Type B pancreatic cell (in vitro differentiated cells): ENCODE measurements around the gene SECISBP2. TPM values are rescaled to one million over a fixed set of nuclear protein-coding genes. Genes with fewer than 3 reads are reported as not detected.

ENCODE experiments used
- DNase-seq: peaks from one replicate; pipeline ENCODE4 v3.0.0; 2021; ENCODE audit warnings: mixed read lengths; ENCODE audit not compliant: unreplicated experiment; ENCODE audit errors: extremely low spot score
- H3K27ac Mint-ChIP-seq: 2 replicates; pipeline ENCODE4 v1.8.0; 2021; ENCODE audit warnings: mild to moderate bottlenecking, mixed read lengths
- H3K27me3 Mint-ChIP-seq: 2 replicates; pipeline ENCODE4 v1.8.0; 2021; ENCODE audit warnings: mixed read lengths
- H3K36me3 Mint-ChIP-seq: 2 replicates; pipeline ENCODE4 v1.8.0; 2021; ENCODE audit warnings: mixed read lengths
- H3K4me1 Mint-ChIP-seq: one replicate; pipeline ENCODE4 v1.8.0; 2021; ENCODE audit warnings: mixed read lengths; ENCODE audit not compliant: unreplicated experiment
- H3K4me3 Mint-ChIP-seq: 2 replicates; pipeline ENCODE4 v1.8.0; 2021; ENCODE audit warnings: mild to moderate bottlenecking, mixed read lengths
- H3K9me3 Mint-ChIP-seq: 2 replicates; pipeline ENCODE4 v1.8.0; 2021; ENCODE audit warnings: mixed read lengths
- total RNA-seq: library from RNA; stranded (reverse); gene quantifications from 2 replicates; pipeline ENCODE4 v1.2.1, GENCODE V29; 2021; ENCODE audit warnings: low replicate concordance
- TF ChIP-seq, protein P1 (sequence below): fragments of 200-600 bp; sonication (generic); conservative IDR thresholded peaks from 2 replicates; pipeline ENCODE4 v1.5.0; 2021; ENCODE audit warnings: antibody characterized with exemption, mild to moderate bottlenecking

Gene SECISBP2
- total RNA-seq, 1 donor from 2014 or later = 49.6 TPM

DNA sequence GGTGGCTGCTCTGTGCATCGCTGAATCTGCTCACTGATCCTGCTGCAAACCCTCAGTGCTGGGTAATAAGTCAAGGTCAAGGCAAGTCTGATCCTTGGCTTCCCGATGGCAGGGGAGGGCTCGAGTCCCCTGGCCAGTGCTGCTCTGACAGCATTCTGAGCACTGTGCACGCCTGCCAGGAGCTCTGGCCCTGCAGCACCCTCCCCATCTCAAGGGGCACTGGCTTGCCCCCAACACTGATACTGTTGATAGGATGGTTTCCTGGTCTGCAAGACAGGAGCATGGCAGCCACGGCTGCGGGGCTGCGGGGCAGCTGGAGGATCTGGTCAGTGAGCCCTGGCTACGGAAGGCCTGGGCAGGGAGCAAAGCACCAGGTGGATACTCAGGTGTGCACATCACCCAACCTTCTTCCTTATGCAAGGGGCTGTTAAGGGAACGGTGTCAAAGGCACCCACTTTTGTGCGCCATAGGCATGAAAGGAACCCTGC is 71.8 kb downstream of the SECISBP2 start:
- H3K4me3 Mint-ChIP-seq = no peak overlapping the region
- H3K4me1 Mint-ChIP-seq = peaks cover 10% of the 10 kb centered on the region
- no peak overlapping the region for H3K27ac Mint-ChIP-seq
- DNase-seq = no peak
- TF ChIP-seq, protein P1, sequence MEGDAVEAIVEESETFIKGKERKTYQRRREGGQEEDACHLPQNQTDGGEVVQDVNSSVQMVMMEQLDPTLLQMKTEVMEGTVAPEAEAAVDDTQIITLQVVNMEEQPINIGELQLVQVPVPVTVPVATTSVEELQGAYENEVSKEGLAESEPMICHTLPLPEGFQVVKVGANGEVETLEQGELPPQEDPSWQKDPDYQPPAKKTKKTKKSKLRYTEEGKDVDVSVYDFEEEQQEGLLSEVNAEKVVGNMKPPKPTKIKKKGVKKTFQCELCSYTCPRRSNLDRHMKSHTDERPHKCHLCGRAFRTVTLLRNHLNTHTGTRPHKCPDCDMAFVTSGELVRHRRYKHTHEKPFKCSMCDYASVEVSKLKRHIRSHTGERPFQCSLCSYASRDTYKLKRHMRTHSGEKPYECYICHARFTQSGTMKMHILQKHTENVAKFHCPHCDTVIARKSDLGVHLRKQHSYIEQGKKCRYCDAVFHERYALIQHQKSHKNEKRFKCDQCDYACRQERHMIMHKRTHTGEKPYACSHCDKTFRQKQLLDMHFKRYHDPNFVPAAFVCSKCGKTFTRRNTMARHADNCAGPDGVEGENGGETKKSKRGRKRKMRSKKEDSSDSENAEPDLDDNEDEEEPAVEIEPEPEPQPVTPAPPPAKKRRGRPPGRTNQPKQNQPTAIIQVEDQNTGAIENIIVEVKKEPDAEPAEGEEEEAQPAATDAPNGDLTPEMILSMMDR = no peak
- H3K9me3 Mint-ChIP-seq = no peaks in the 10 kb centered on the region
- H3K36me3 Mint-ChIP-seq = peaks cover 8% of the 10 kb centered on the region
- H3K27me3 Mint-ChIP-seq = no peaks in the 10 kb centered on the region

DNA sequence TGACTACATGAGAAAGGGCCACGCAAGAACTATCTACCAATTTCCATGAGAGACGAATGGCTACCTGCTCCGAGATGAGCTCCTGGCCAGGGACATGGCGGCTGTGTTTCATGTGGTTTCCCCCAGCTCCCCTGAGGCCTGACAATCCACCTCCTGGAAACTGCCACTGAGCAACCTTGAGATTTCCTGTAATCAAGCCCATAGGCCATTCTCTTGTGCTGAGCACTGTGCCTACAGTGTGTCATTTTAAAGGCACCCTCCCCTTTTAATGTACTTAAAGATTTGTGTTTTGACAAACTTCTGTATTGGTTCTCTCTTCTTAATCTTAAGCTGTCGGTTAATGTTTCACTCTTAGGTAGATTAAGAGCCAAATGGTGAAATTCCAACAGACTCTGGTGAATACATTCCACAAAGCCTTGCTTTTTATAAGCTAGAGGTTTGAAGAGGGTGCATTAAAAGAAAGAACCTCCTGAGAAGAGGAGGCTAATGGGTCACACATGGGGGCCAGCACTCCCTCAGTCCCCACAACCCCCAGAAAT is 72.3 kb downstream of the SECISBP2 start:
- Mint-ChIP-seq H3K9me3 (no peaks in the 10 kb centered on the region), H3K4me1 (peaks cover 10% of the 10 kb centered on the region), H3K27me3 (no peaks in the 10 kb centered on the region), H3K36me3 (peaks cover 9% of the 10 kb centered on the region), H3K4me3 (no peak overlapping the region), H3K27ac (no peak overlapping the region)
- DNase-seq = no peak
- TF ChIP-seq, protein P1 = no peak

DNA sequence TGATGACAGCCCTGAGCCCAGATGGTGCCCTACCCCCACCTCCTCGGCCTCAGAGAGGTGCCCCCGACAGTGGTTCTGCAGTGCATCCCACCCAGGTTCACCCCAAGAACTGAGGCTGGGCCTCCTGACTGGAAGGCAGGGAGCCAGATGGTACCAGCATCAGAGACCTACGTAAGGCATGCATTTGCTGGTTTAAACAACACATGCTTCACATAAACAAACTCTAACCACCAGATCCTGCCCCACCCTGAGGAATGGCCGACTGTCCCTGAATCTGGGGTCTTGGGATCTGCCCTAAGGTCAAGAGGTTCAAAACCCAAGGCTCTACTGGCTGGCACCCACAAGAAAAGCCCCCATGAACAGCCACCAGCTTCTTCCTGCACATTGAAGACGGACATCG is 73.3 kb downstream of the SECISBP2 start:
- peaks cover 9% of the 10 kb centered on the region for H3K36me3 Mint-ChIP-seq
- TF ChIP-seq, protein P1 = no peak
- H3K27me3 Mint-ChIP-seq = no peaks in the 10 kb centered on the region
- no peak overlapping the region for H3K4me3 Mint-ChIP-seq
- DNase-seq = no peak
- H3K4me1 Mint-ChIP-seq = peaks cover 10% of the 10 kb centered on the region
- H3K27ac Mint-ChIP-seq = no peak overlapping the region
- no peaks in the 10 kb centered on the region for H3K9me3 Mint-ChIP-seq

DNA sequence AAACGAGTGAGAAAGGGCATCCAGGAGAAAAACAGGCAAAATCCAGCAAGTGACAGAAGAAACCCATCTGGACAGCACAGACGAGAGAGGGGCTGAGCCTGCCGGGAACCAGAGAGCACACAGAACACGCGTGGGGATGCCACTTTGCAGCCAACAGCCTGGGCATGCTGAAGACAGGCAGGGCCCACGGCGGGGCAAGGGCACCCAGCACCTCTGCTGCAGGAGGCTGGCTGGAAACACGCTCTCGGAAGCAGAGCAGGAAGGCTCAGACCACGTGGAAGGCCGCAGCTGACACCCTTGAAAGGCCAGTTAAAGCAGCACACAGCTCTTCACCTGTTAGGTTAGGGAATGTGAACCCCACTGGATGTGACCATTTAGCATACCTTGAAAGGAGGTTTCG is 76.1 kb downstream of the SECISBP2 start:
- peaks cover 10% of the 10 kb centered on the region for H3K4me1 Mint-ChIP-seq
- DNase-seq = no peak
- H3K27me3 Mint-ChIP-seq = no peaks in the 10 kb centered on the region
- H3K27ac Mint-ChIP-seq = no peak overlapping the region
- no peak overlapping the region for H3K4me3 Mint-ChIP-seq
- H3K36me3 Mint-ChIP-seq = peaks cover 9% of the 10 kb centered on the region
- H3K9me3 Mint-ChIP-seq = no peaks in the 10 kb centered on the region
- TF ChIP-seq, protein P1 = no peak

DNA sequence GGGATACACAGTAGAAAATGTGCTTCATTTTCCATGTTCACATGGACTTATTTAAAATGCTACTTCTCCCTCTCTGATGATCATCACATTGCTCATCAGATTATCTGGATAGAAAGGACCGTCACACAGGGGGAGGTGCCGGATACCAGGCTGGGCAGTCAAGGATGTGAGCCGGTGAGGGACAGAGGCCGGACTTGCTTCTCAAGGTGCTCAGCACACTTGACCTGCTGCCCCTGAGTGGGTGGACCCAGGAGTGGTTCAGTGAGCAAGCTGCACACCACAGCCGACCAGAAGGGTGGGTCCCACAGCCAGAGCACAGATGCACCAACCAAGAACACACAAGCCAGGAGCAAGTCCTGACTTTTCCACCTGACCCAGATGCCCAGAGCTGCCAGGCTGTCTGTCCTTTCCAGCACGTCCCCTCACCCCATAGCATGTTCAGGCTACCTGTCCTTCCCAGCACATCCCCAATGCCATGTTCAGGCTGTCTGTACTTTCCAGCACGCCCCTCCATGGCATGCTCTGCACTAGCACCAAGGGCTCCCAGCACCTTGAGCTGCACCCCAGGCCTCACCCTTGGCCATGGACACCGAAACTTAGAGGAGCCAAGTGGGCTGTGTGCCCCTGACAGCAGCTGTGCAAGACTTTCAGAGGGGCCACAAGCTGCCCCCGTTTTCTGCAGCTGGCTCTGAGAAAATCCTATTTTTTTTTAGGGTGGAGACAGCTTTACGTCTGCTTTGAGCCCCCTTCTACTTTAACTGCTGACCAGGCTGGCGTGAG is 77.8 kb downstream of the SECISBP2 start:
- H3K36me3 Mint-ChIP-seq = peaks cover 15% of the 10 kb centered on the region
- H3K4me1 Mint-ChIP-seq = no peaks in the 10 kb centered on the region
- H3K4me3 Mint-ChIP-seq = no peak overlapping the region
- TF ChIP-seq, protein P1 = no peak
- no peaks in the 10 kb centered on the region for H3K9me3 Mint-ChIP-seq
- DNase-seq = no peak
- H3K27me3 Mint-ChIP-seq = no peaks in the 10 kb centered on the region
- H3K27ac Mint-ChIP-seq = no peak overlapping the region
